Loucy (cell line): Measurements from ENCODE around the gene MFAP3L.
"Not testable (repeated sequence)": the region's sequence is repeated elsewhere in the genome, so short reads cannot be mapped to it uniquely, and the experiment has no call there.

Source experiments
- H2AFZ ChIP-seq: fragments of 200-600 bp; sonication (generic); 2 replicates; pipeline ENCODE4 v1.6.0; 2016; ENCODE audit warnings: antibody characterized with exemption, mild to moderate bottlenecking, low read length, moderate library complexity
- H3F3A ChIP-seq: fragments of 200-600 bp; 2 replicates; pipeline ENCODE4 v1.6.0; 2016; ENCODE audit warnings: antibody characterized with exemption, low read depth, mild to moderate bottlenecking
- H3K27me3 ChIP-seq: fragments of 200-600 bp; sonication (generic); 2 replicates; pipeline ENCODE4 v1.6.1; 2014; ENCODE audit warnings: low read length, mild to moderate bottlenecking; ENCODE audit not compliant: insufficient read depth, poor library complexity, severe bottlenecking
- H3K36me3 ChIP-seq: fragments of 200-600 bp; sonication (generic); 2 replicates; pipeline ENCODE4 v1.6.1; 2016; ENCODE audit warnings: low read length; ENCODE audit not compliant: insufficient read depth
- H3K4me1 ChIP-seq: fragments of 200-600 bp; sonication (generic); 2 replicates; pipeline ENCODE4 v1.5.1; 2014; ENCODE audit warnings: low read length, mild to moderate bottlenecking; ENCODE audit not compliant: insufficient read depth, poor library complexity, severe bottlenecking
- H3K4me2 ChIP-seq: fragments of 200-600 bp; sonication (generic); 2 replicates; pipeline ENCODE4 v1.6.0; 2014; ENCODE audit warnings: antibody characterized with exemption, low read length, low read depth, mild to moderate bottlenecking; ENCODE audit not compliant: poor library complexity, severe bottlenecking
- H3K4me3 ChIP-seq: fragments of 200-600 bp; sonication (generic); 2 replicates; pipeline ENCODE4 v1.5.1; 2014; ENCODE audit warnings: low read length, mild to moderate bottlenecking, mixed read lengths; ENCODE audit not compliant: poor library complexity, severe bottlenecking
- H3K79me2 ChIP-seq: fragments of 200-600 bp; sonication (generic); 2 replicates; pipeline ENCODE4 v1.6.1; 2014; ENCODE audit warnings: low read length; ENCODE audit not compliant: insufficient read depth
- H3K9ac ChIP-seq: fragments of 200-600 bp; sonication (generic); 2 replicates; pipeline ENCODE4 v1.6.0; 2014; ENCODE audit warnings: mild to moderate bottlenecking, low read depth, low read length, moderate library complexity; ENCODE audit not compliant: poor library complexity, severe bottlenecking
- H3K9me2 ChIP-seq: fragments of 200-600 bp; sonication (generic); replicated peaks from 2 replicates; pipeline ENCODE4 v1.6.1; 2016; ENCODE audit warnings: low read depth, low read length, mixed read lengths
- H3K9me3 ChIP-seq: fragments of 200-600 bp; sonication (generic); 2 replicates; pipeline ENCODE4 v1.6.1; 2014; ENCODE audit warnings: mild to moderate bottlenecking, antibody characterized with exemption, low read length, low read depth; ENCODE audit not compliant: insufficient read depth
- H4K20me1 ChIP-seq: fragments of 200-600 bp; sonication (generic); 2 replicates; pipeline ENCODE4 v1.6.0; 2014; ENCODE audit warnings: antibody characterized with exemption, low read length, mild to moderate bottlenecking; ENCODE audit not compliant: insufficient read depth, poor library complexity, severe bottlenecking
- EZH2phosphoT487 ChIP-seq: fragments of 200-600 bp; IDR thresholded peaks from 2 replicates; pipeline ENCODE4 v1.6.1; 2018; ENCODE audit warnings: antibody characterized with exemption, mild to moderate bottlenecking, moderate library complexity, borderline replicate concordance
- TF ChIP-seq, protein P1 (sequence below): fragments of 200-600 bp; sonication (generic); conservative IDR thresholded peaks from 2 replicates; pipeline ENCODE4 v1.5.1; 2014; ENCODE audit warnings: mild to moderate bottlenecking, antibody characterized with exemption, low read length

MFAP3L gene

DNA sequence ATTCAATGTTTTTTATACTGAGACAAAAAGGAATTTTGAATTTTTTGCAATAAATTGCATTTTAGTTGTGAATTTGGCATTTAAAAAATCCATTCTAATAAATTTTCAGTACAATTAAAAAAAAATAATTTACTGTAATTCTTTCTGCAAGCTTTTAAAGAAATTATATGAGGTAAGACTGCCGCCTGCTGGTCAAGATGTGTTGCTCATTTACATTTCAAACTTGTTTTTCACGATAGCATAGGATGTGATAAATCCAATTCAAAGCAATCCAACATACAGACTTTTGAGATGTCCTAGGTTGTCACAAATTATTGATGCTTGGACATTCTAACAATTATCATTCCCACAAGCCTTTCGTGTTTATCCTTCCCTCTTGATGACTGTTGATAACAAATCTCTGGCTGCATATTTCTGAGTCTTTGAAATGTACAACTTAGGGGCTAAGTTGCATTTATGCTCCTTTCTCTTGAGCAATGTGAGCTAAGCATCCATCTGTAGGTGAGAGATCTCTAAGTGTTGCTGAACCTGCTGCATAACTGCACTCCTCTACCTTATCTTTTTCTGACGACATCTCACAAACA lies 21.7 kb upstream of the MFAP3L start:
- Histone ChIP-seq H4K20me1 (no peaks in the 10 kb centered on the region), H3F3A (no peaks in the 10 kb centered on the region), H3K4me3 (no peak overlapping the region), H3K9me2 (no peaks in the 10 kb centered on the region), H3K36me3 (no peaks in the 10 kb centered on the region), H3K9me3 (no peaks in the 10 kb centered on the region), H3K79me2 (no peaks in the 10 kb centered on the region), H3K9ac (no peak overlapping the region), H2AFZ (no peak overlapping the region), H3K27me3 (no peaks in the 10 kb centered on the region), H3K4me1 (no peaks in the 10 kb centered on the region), H3K4me2 (no peak overlapping the region)
- TF ChIP-seq EZH2phosphoT487, result no peak
- TF ChIP-seq, protein P1, sequence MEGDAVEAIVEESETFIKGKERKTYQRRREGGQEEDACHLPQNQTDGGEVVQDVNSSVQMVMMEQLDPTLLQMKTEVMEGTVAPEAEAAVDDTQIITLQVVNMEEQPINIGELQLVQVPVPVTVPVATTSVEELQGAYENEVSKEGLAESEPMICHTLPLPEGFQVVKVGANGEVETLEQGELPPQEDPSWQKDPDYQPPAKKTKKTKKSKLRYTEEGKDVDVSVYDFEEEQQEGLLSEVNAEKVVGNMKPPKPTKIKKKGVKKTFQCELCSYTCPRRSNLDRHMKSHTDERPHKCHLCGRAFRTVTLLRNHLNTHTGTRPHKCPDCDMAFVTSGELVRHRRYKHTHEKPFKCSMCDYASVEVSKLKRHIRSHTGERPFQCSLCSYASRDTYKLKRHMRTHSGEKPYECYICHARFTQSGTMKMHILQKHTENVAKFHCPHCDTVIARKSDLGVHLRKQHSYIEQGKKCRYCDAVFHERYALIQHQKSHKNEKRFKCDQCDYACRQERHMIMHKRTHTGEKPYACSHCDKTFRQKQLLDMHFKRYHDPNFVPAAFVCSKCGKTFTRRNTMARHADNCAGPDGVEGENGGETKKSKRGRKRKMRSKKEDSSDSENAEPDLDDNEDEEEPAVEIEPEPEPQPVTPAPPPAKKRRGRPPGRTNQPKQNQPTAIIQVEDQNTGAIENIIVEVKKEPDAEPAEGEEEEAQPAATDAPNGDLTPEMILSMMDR, result peak; percentile 79

DNA sequence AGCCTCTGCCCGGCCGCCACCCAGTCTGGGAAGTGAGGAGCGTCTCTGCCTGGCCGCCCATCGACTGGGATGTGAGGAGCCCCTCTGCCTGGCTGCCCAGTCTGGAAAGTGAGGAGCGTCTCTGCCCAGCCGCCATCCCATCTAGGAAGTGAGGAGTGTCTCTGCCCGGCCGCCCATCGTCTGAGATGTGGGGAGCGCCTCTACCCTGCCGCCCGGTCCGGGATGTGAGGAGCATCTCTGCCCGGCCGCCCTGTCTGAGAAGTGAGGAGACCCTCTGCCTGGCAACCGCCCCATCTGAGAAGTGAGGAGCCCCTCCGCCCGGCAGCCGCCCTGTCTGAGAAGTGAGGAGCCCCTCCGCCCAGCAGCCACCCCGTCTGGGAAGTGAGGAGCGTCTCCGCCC lies 20.0 kb upstream of the MFAP3L start:
- not testable (repeated sequence) for H3F3A ChIP-seq, H3K4me3 ChIP-seq, H3K79me2 ChIP-seq, H3K9me2 ChIP-seq, H3K9ac ChIP-seq, H3K27me3 ChIP-seq, H3K4me2 ChIP-seq, H4K20me1 ChIP-seq, H3K9me3 ChIP-seq, H2AFZ ChIP-seq, H3K4me1 ChIP-seq, H3K36me3 ChIP-seq

DNA sequence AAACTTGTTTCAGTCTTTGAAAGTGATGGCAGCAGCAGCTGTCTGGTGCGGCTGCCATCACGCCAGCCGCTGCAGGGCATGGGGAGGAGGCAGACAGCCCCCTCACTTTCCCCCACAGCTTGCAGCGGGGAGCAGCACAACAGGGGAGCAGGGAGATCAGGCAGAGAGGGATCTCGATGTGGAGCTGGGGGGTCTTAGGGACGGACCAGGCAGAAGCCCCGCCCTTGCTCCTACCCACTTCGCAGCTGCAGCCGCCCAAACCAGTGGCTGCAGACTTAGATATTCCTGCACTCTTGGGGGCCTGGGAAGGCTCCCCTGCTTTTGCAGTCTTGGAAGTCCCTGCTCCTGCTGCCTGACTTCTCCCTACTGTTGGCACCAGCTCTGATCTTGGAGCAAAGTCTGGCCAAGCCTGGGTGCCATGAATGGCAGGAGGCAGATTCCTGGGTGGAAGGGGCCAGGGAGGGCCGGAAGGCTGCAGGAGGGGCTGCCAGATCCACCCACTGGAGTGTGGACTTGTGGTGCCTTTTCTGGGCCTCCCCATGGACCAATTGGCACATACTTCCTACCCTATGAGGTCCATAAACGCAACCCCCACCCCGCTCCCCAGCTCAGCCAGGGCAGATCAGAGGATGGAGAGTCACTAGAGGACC lies 14.0 kb upstream of the MFAP3L start:
- H3K9ac ChIP-seq, result no peak overlapping the region
- H3K9me2 ChIP-seq, result no peaks in the 10 kb centered on the region
- H3K9me3 ChIP-seq, result no peaks in the 10 kb centered on the region
- H3F3A ChIP-seq, result no peaks in the 10 kb centered on the region
- H3K79me2 ChIP-seq, result no peaks in the 10 kb centered on the region
- H3K4me3 ChIP-seq, result no peak overlapping the region
- no peaks in the 10 kb centered on the region for H3K27me3 ChIP-seq
- no peak for TF ChIP-seq EZH2phosphoT487
- TF ChIP-seq, protein P1, result no peak
- no peaks in the 10 kb centered on the region for H3K4me1 ChIP-seq
- H2AFZ ChIP-seq, result no peak overlapping the region
- no peaks in the 10 kb centered on the region for H4K20me1 ChIP-seq
- H3K36me3 ChIP-seq, result no peaks in the 10 kb centered on the region
- H3K4me2 ChIP-seq, result no peak overlapping the region

DNA sequence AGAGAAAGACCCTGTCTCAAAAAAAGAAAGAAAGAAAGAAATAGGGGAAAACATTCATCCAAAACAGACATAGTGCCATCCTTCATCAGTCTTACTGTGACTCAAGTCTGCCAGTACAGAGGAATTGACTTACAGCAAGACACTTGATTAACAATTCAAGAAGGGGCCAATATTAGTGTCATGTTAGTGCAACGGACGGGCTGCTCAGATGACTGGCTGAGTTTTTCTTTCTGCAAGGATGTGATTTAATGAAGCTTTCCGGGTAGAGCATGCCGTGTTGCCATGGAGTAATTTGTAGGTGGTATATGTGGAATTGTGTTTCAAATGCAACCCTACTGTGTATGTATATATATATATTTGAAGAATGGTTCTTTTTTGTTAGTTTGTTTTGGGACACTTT lies 12.6 kb upstream of the MFAP3L start:
- no peak overlapping the region for H3K4me2 ChIP-seq
- H3K9me3 ChIP-seq, result no peaks in the 10 kb centered on the region
- no peaks in the 10 kb centered on the region for H4K20me1 ChIP-seq
- no peaks in the 10 kb centered on the region for H3K79me2 ChIP-seq
- H3K36me3 ChIP-seq, result no peaks in the 10 kb centered on the region
- H3K4me1 ChIP-seq, result no peaks in the 10 kb centered on the region
- TF ChIP-seq EZH2phosphoT487, result no peak
- TF ChIP-seq, protein P1, result no peak
- H3K4me3 ChIP-seq, result no peak overlapping the region
- H3K27me3 ChIP-seq, result no peaks in the 10 kb centered on the region
- H3K9ac ChIP-seq, result no peak overlapping the region
- no peak overlapping the region for H2AFZ ChIP-seq
- H3K9me2 ChIP-seq, result no peaks in the 10 kb centered on the region
- no peaks in the 10 kb centered on the region for H3F3A ChIP-seq
